Measurements from ENCODE around the gene TMIGD3.

- TF ChIP-seq CTCF (IDR thresholded peaks at IDR 0.05) (no peak), POLR2A (IDR thresholded peaks at IDR 0.05) (no peak)
Observed at GRCh38 chr1:111467865-111468716, 35.3 kb downstream of the TMIGD3 start.

Measured in stomach (tissue), 4 donors.